Skeletal muscle tissue (tissue), 4 donors: ENCODE measurements around the gene CHST12. TPM values are rescaled to one million over a fixed set of nuclear protein-coding genes. Genes with fewer than 3 reads are reported as not detected.

Source experiments
- H3K27ac ChIP-seq: one replicate; pipeline ENCODE4 v1.7.0; 2013; ENCODE audit warnings: mild to moderate bottlenecking, low read depth, low read length, inconsistent platforms
- H3K27me3 ChIP-seq, 3 donors: one replicate each; pipeline ENCODE4 v1.7.0; 2013; ENCODE audit warnings: low read length in 3 of 3; ENCODE audit not compliant: control insufficient read depth in 3 of 3, insufficient read depth in 3 of 3
- H3K36me3 ChIP-seq, 3 donors: one replicate each; pipeline ENCODE4 v1.7.0; 2013; ENCODE audit warnings: low read length in 3 of 3; ENCODE audit not compliant: control insufficient read depth in 3 of 3, insufficient read depth in 3 of 3
- H3K4me1 ChIP-seq, 3 donors: one replicate each; pipeline ENCODE4 v1.7.0; 2013; ENCODE audit warnings: low read length in 3 of 3, mild to moderate bottlenecking in 3 of 3; ENCODE audit not compliant: control insufficient read depth in 3 of 3, insufficient read depth in 3 of 3
- H3K4me3 ChIP-seq, 3 donors: one replicate each; pipeline ENCODE4 v1.7.0; 2013; ENCODE audit warnings: low read length in 3 of 3
- H3K9ac ChIP-seq, 3 donors: one replicate each; pipeline ENCODE4 v1.7.0; 2013; ENCODE audit warnings: low read length in 3 of 3, mild to moderate bottlenecking in 3 of 3, moderate library complexity in 2 of 3, low read depth in 1 of 3
- H3K9me3 ChIP-seq, 3 donors: one replicate each; pipeline ENCODE4 v1.7.0; 2013; ENCODE audit warnings: low read length in 3 of 3; ENCODE audit not compliant: control insufficient read depth in 3 of 3
- total RNA-seq: library from RNA; depleted of rRNA; stranded (reverse); fragments of >200 nt; gene quantifications from one replicate; pipeline ENCODE4 v1.2.3, GENCODE V29; 2014
- donor health status: Osteomylitis.

The CHST12 gene
- total RNA-seq, 1 donor from 2014 or later: 1.0 TPM

DNA sequence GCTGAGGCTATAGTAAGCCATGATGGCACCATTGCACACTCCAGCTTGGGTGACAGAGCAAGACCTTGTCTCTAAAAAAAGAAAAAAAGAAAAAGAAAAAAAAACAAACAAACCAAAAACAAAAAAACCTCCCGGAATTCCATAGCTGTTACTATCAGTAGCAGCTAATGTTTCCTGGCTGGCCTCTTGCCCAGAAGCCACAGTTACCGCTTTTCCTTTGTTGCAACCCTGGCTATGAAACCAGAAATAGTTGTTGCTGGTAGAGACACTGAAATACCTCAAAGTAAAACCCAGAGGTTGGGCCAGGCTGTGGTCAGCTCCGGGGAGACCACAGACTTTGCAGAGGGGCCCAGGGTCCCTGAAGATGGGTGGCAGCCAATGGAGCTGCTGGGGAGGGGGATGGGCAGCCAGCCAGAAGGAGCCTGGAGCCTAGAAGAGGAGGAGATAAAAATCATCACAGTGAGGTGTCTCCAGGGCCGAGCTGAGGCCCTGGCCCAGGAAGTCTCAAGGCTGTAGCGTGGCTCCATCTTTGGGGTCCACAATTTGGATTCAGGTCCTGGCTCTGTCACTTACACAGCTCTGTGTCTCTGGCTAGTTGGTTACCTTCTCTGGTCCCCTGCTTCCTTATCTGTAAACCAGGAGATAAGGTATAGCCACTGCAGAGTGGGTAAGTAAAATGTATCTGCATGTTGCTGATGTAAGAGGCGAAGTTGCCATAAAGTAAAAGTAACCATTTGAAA lies 3.4 kb upstream of the CHST12 start:
- Histone ChIP-seq H3K4me1 (peaks cover 11 to 20% (median 15%) of the 10 kb centered on the region in 3 donors), H3K27ac (peak overlapping the region; percentile 53), H3K36me3 (no peaks in the 10 kb centered on the region), H3K9me3 (no peaks in the 10 kb centered on the region), H3K4me3 (no peak overlapping the region), H3K27me3 (no peaks in the 10 kb centered on the region), H3K9ac (peak overlapping the region in 1 of 3 donors; percentile 57)

DNA sequence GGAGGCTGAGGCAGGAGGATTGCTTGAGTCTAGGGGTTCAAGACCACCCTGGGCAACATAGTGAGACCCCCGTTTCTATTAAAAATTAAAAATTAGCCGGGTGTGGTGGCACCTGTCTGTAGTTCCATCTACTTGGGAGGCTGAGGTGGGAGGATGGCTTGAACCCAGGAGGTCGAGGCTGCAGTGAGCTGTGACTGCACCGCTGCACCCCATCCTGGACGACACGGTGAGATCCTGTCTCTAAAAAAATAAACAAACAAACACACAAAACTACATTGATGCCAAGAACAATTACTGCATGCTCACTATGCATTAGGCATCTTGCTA lies 761 bp upstream of the CHST12 start:
- Histone ChIP-seq H3K4me3 (peak overlapping the region; percentile 79 to 92 (median 89)), H3K9ac (no peak overlapping the region), H3K27ac (no peak overlapping the region), H3K27me3 (no peaks in the 10 kb centered on the region), H3K9me3 (no peaks in the 10 kb centered on the region), H3K36me3 (no peaks in the 10 kb centered on the region), H3K4me1 (peaks cover 11 to 26% (median 24%) of the 10 kb centered on the region in 3 donors)

DNA sequence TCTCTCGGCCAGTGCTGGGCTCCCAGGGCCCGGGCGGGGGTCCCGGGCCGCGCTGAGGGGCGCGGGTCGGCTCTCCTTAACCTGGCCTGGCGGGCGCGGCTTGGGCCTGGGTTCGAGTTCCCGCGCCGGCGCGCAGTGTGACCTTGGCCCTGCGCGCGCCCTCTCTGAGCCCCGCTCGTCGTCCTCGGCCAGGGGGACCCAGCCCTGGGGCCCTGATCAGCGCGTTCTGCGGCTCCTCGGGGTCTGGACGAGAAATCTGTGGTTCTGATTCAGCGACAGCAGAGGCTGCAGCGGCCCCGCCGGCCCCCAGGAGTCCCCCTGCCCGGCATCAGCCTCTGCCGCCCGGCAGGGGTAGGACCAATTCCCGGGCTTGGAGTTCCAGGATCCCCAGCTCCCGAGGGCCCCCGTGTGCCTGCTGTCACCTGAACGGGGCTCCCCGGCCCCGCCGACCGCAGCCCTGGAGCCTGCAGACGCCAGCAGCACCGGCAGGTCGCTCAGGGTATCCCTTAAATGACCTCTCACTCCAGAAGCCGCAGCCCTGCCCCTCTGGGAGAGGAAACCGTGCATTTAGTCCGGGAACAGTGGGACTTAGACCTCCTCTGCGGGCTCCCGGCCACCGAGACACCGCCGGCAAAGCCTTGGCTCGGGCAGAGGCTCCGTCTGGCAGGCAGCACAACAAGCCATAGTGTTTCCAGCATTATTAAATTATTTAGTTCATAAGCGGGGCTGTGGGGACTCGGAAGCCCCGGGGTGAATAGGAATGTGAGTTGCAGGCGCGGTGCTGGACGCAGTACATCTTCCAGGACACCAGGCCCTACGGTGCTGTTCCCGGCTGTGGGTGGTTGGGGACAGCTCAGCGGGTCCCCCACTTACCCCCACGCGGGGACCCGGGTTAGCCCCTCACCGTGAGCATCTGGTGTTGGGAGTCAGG lies 572 bp downstream of the CHST12 start:
- Histone ChIP-seq H3K27me3 (no peaks in the 10 kb centered on the region), H3K4me1 (peaks cover 16 to 32% (median 31%) of the 10 kb centered on the region in 3 donors), H3K9me3 (no peaks in the 10 kb centered on the region), H3K36me3 (no peaks in the 10 kb centered on the region), H3K4me3 (peak overlapping the region; percentile 65 to 84 (median 72)), H3K27ac (peak overlapping the region; percentile 65), H3K9ac (peak overlapping the region; percentile 81 to 87 (median 84))

DNA sequence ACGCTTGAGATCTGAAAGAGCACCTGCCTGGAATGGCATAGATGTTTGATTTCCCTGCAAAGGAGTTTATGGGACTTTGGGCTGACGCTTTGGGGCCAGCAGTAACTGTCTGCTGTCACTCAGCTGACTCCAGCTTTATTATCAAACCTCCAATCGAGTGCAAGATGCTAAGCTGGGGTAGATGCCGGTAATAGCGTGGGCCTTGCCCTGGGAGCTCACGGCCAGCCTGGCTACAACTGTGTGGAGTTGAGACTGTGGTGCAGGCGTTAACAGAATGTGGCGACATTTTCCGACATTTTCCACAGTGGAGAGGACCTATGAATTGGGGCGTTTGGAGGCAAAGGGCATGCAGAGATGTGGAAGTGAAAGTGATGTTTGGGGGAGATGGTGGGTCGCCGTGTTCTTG lies 1.3 kb downstream of the CHST12 start:
- no peaks in the 10 kb centered on the region for H3K9me3 ChIP-seq
- H3K9ac ChIP-seq: peak overlapping the region; percentile 81 to 87 (median 84)
- H3K27me3 ChIP-seq: no peaks in the 10 kb centered on the region
- no peaks in the 10 kb centered on the region for H3K36me3 ChIP-seq
- no peak overlapping the region for H3K27ac ChIP-seq
- peak overlapping the region; percentile 65 to 84 (median 72) for H3K4me3 ChIP-seq
- H3K4me1 ChIP-seq: peaks cover 22 to 33% (median 32%) of the 10 kb centered on the region in 3 donors

DNA sequence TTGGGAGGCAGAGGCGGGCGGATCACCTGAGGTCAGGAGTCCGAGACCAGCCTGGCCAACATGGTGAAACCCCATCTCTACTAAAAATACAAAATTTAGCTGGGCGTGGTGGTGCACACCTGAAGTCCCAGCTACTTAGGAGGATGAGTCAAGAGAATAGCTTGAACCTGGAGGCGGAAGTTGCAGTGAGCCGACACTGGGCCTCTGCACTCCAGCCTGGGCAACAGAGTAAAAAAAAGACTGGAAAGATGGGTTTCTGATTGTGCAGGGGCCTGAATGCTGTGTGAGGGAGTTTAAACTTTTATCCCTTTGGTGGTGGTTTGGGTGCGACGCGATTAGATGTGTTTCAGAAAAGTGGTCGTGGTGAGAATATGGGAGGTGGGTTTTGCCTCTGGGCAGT lies 1.8 kb downstream of the CHST12 start:
- no peaks in the 10 kb centered on the region for H3K36me3 ChIP-seq
- H3K9me3 ChIP-seq: no peaks in the 10 kb centered on the region
- H3K27ac ChIP-seq: no peak overlapping the region
- peaks cover 20 to 32% (median 31%) of the 10 kb centered on the region in 3 donors for H3K4me1 ChIP-seq
- peak overlapping the region in 1 of 3 donors; percentile 29 for H3K4me3 ChIP-seq
- H3K9ac ChIP-seq: peak overlapping the region in 1 of 3 donors; percentile 84
- H3K27me3 ChIP-seq: no peaks in the 10 kb centered on the region

DNA sequence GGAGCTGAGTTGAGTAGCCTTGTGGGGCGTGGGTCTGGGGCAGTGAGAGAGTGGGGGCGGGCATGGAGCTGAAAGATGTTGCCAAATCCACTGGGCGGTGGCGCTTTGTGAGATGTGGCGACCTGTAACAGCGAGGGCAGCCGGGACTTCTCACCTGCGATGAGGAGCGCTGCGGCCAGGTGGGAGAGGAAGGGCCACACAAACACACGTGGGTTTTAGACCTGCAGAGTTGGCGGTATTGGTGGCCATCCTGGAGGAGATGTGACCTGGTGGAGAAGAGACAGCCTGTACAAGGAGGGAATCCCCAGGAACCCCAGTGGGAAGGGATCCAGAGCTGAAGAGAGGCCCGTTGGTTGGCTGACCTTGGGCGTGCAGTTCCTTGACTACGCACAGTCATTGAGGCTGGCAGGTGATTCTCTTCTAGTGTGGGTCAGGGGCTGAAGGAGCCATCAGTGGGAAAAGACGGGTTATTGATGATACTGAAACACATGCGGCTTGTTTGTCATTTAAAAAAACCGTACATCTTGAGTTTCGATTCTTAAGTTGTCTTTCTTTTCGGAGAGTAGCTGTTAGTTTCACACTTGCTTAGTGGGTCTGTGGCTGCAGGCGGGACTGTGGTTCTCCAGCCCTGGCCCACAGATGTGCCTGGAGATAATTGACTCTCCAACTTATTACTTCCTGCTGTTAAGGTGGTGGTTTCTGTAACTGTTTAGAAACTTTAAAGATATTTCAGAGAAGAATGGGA lies 2.4 kb downstream of the CHST12 start:
- H3K27me3 ChIP-seq: no peaks in the 10 kb centered on the region
- H3K27ac ChIP-seq: no peak overlapping the region
- H3K4me1 ChIP-seq: peaks cover 18 to 35% (median 32%) of the 10 kb centered on the region in 3 donors
- H3K36me3 ChIP-seq: no peaks in the 10 kb centered on the region
- no peak overlapping the region for H3K4me3 ChIP-seq
- no peaks in the 10 kb centered on the region for H3K9me3 ChIP-seq
- no peak overlapping the region for H3K9ac ChIP-seq

DNA sequence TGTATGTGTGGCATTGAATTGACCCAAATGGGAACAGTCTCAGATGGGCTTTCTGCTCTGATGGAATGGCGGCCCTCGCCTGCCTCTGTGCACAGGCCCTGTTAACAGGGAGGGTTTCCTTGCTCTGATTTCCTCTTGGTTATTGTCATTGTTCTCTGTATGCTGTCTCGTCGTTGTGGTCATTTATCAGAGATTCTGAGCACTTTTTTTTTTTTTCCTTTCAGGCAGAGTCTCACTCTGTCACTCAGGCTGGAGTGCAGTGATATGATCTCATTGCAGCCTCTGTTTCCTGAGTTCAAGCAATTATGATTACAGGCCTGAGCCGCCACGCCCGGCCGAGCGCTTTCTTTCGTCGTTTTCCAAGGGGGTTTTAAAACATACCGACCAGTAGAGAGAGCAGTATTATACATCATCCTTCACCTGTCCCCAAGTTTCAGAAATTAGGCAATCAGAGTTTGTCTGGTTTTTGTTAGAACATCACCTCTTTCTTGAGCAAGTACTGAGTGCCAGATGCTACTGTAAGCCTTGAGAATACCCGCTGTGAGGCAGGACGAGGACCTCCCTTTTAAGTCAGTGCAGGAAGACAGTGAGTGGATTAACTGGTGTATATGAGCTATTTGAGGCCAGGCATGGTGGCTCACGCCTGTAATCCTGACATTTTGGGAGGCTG lies 6.5 kb downstream of the CHST12 start:
- Histone ChIP-seq H3K9ac (peak overlapping the region in 2 of 3 donors; percentile 15 to 19), H3K9me3 (no peaks in the 10 kb centered on the region), H3K36me3 (no peaks in the 10 kb centered on the region), H3K4me1 (peaks cover 23 to 37% (median 30%) of the 10 kb centered on the region in 3 donors), H3K27ac (peak overlapping the region; percentile 26), H3K27me3 (no peaks in the 10 kb centered on the region), H3K4me3 (peak overlapping the region in 1 of 3 donors; percentile 35)

DNA sequence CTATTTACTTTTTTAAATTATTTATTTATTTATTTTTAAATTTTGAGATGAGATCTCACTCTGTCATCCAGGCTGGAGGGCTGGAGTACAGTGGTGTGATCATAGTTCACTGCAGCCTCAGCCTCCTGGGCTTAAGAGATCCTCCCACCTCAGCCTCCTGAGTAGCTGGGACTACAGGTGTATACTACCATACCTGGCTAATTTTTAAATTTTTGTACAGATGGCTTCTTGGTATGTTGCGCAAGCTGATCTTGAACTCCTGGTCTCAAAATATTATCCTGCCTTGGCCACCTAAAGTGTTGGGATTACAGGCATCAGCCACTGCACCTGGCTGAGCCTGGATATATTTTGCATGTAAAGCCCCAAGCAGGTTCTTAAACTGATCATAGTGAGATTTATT lies 7.6 kb downstream of the CHST12 start:
- no peaks in the 10 kb centered on the region for H3K36me3 ChIP-seq
- H3K4me1 ChIP-seq: peaks cover 20 to 30% (median 22%) of the 10 kb centered on the region in 3 donors
- H3K27ac ChIP-seq: no peak overlapping the region
- H3K27me3 ChIP-seq: no peaks in the 10 kb centered on the region
- no peak overlapping the region for H3K9ac ChIP-seq
- H3K4me3 ChIP-seq: no peak overlapping the region
- H3K9me3 ChIP-seq: no peaks in the 10 kb centered on the region

DNA sequence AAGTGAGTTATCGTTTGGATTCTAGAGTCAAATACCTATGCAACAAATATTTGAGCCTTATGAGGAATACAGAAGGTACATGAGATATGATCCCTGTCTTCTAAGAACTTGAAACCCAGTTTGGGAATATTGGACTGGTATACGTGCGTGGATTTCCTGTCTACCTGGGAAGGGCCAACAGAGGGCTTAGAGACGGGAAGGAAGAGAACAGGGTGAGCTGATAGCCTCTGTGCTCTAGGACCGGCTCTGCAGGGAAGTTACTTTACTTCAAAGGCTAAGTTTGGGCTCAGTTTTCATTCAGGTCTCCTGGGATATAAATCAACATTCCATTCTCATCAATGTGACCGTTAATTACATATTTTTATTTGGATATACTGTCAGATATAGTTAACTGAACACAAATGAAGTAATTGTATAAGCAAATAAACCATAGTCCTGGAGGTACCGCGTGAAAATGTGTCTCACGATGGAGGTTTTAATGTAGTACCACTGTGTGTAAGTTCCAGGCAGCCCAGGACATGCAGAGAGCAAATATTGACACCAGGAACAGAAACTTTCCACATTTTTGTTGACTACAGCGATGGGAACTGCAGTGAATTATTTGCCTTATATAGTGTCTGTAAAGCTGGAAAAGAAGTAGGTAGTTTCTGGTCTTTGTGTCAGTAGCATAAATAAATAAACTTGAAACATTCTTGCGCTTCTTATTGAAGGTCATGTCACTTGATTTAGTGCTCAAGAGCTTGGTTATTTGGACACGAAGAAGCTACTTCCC lies 8.6 kb downstream of the CHST12 start:
- H3K4me1 ChIP-seq: peaks cover 20 to 30% (median 22%) of the 10 kb centered on the region in 3 donors
- H3K9ac ChIP-seq: peak overlapping the region in 1 of 3 donors; percentile 58

More for the DNA sequence above, 8.6 kb downstream of the CHST12 start:
- Histone ChIP-seq H3K27ac (peak overlapping the region; percentile 34), H3K36me3 (no peaks in the 10 kb centered on the region), H3K27me3 (no peaks in the 10 kb centered on the region), H3K4me3 (no peak overlapping the region), H3K9me3 (no peaks in the 10 kb centered on the region)
